Adrenal gland (tissue), 5 donors: ENCODE results near the gene KLHL13.

Source experiments
- CTCF ChIP-seq, 6 experiments: fragments of 450-650 bp in 4 of 6; fragments of 200-600 bp in 2 of 6; sonication (generic) in 1 of 6; IDR thresholded peaks; 1 replicate in 5 of 6; 2 replicates in 1 of 6; pipeline versions ENCODE4 v1.5.1 to v1.8.0; 2016 to 2021; ENCODE audit warnings: antibody characterized with exemption in 6 of 6, mild to moderate bottlenecking in 2 of 6, moderate library complexity in 1 of 6
- POLR2A ChIP-seq, 2 donors: fragments of 450-650 bp; IDR thresholded peaks; one replicate each; pipeline ENCODE4 v1.6.1; 2017; ENCODE audit warnings: antibody characterized with exemption in 2 of 2, mild to moderate bottlenecking in 2 of 2, moderate library complexity in 1 of 2
- donor health status: DM: no; HTN: no; CAD: no.

GRCh38 chrX:118164138-118164537 lies 47.5 kb upstream of the KLHL13 start:
- TF ChIP-seq CTCF (IDR thresholded peaks at IDR 0.05) = no peak
- TF ChIP-seq POLR2A (IDR thresholded peaks at IDR 0.05) = no peak
